BJ (cell line): ENCODE results near the gene TAOK1. TPM values are rescaled to one million over a fixed set of nuclear protein-coding genes. Genes with fewer than 3 reads are reported as not detected.

Experiments
- CTCF ChIA-PET: fragments of 350-600 bp; formaldehyde crosslinking; extraction: SDS; loops from one replicate; lab custom pipeline; 2021; ENCODE audit warnings: antibody characterized with exemption, inconsistent platforms; lab: Yijun Ruan, JAX
- POLR2A ChIA-PET: fragments of 300-600 bp; sonication (Branson Sonifier 250); formaldehyde crosslinking; extraction: SDS; loops from one replicate; lab custom pipeline; 2021; ENCODE audit warnings: antibody characterized with exemption; lab: Charles Lee
- DNase-seq: peaks from one replicate; pipeline ENCODE4 v3.0.0-alpha.2; 2011; ENCODE audit warnings: low read depth
- H3K27me3 ChIP-seq: 2 replicates; pipeline ENCODE4 v1.6.0; 2011; ENCODE audit warnings: low read length; ENCODE audit not compliant: control insufficient read depth, insufficient read depth
- H3K36me3 ChIP-seq: 2 replicates; pipeline ENCODE4 v1.5.1; 2011; ENCODE audit warnings: low read length; ENCODE audit not compliant: control insufficient read depth, insufficient read depth
- H3K4me3 ChIP-seq: 2 replicates; pipeline ENCODE4 v1.5.1; 2011; ENCODE audit warnings: low read depth, mild to moderate bottlenecking, control low read depth, low read length
- CTCF ChIP-seq: IDR thresholded peaks from 2 replicates; pipeline ENCODE4 v1.5.1; 2011; ENCODE audit warnings: low read depth, mild to moderate bottlenecking, control low read depth, inconsistent platforms, low read length, moderate library complexity; ENCODE audit not compliant: insufficient read depth
- polyA plus RNA-seq: library from polyadenylated mRNA; depleted of rRNA; stranded (reverse); fragments of >200 nt; gene quantifications from 2 replicates; pipeline ENCODE4 v1.2.3, GENCODE V29; 2011

TAOK1 gene
- polyA plus RNA-seq, 1 experiment: 9.1 TPM

- POLR2A ChIA-PET: interaction anchor here (0.7 kb wide), 1 partner anchor 217 kb away, joined by 5 read pairs; no protein-coding TSS in a partner anchor
- no peak for DNase-seq
Measured at GRCh38 chr17:29591146-29591736, 201.1 kb downstream of the TAOK1 start.

GRCh38 chr17:29591737-29592608 is 201.8 kb downstream of the TAOK1 start:
- Histone ChIP-seq H3K4me3 (no peak overlapping the region), H3K36me3 (peaks cover 1% of the 10 kb centered on the region; the same call in 1 of the 2 replicates), H3K27me3 (no peaks in the 10 kb centered on the region)
- CTCF ChIA-PET: interaction anchor here (0.6 to 4.7 kb wide), 25 partner anchors 11 to 468 kb away, joined by 3 to 61 read pairs (median 4); partner anchors contain the start of genes ABHD15 and TP53I13
- TF ChIP-seq CTCF: peak; percentile 99
- no peak for DNase-seq
- POLR2A ChIA-PET: no interaction called here

More at GRCh38 chr17:29591146-29591736, 201.1 kb downstream of the TAOK1 start:
- CTCF ChIA-PET: interaction anchor here (0.6 to 4.7 kb wide), 23 partner anchors 9 to 467 kb away, joined by 3 to 61 read pairs (median 4); partner anchors contain the start of genes ABHD15 and TP53I13
- Histone ChIP-seq H3K4me3 (0 out of 2 replicates have a peak overlapping the region, but pooled peaks have one; percentile 10), H3K36me3 (peaks cover 3% of the 10 kb centered on the region), H3K27me3 (no peaks in the 10 kb centered on the region)
- no peak for TF ChIP-seq CTCF

- ChIA-PET CTCF (interaction anchor here (1.1 to 4.7 kb wide), 11 partner anchors 12 to 413 kb away, joined by 3 to 61 read pairs (median 5); no protein-coding TSS in a partner anchor), POLR2A (no interaction called here)
- no peak for DNase-seq
- H3K4me3 ChIP-seq: peak within 1 kb of the TSS; percentile 59
- H3K36me3 ChIP-seq: no peaks in the 10 kb centered on the region
- no peaks in the 10 kb centered on the region for H3K27me3 ChIP-seq
- TF ChIP-seq CTCF: no peak
Measured at GRCh38 chr17:29592850-29593551, 202.8 kb downstream of the TAOK1 start, which contains the start of gene ANKRD13B. Gene ANKRD13B (plus strand): TSS chr17:29593132. CDS start chr17:29593622, 490 bp downstream.

- CTCF ChIA-PET: interaction anchor here (0.5 to 4.7 kb wide), 6 partner anchors 12 to 427 kb away, joined by 3 to 61 read pairs (median 12); no protein-coding TSS in a partner anchor
- DNase-seq: no peak
Measured at GRCh38 chr17:29593591-29594518, 203.7 kb downstream of the TAOK1 start.

More at GRCh38 chr17:29593591-29594518, 203.7 kb downstream of the TAOK1 start:
- peak; percentile 10; the same call in 1 of the 2 replicates for TF ChIP-seq CTCF
- POLR2A ChIA-PET: no interaction called here
- H3K36me3 ChIP-seq: no peaks in the 10 kb centered on the region
- H3K27me3 ChIP-seq: no peaks in the 10 kb centered on the region
- H3K4me3 ChIP-seq: peak overlapping the region; percentile 59
